GM23338 (cell line): ENCODE measurements around the gene VIPAS39.

Source experiments
- EZH2 ChIP-seq: fragments of 200-600 bp; sonication (generic); IDR thresholded peaks from one replicate; pipeline ENCODE4 v1.8.0; 2017; ENCODE audit warnings: antibody characterized with exemption, mild to moderate bottlenecking, low read depth; ENCODE audit not compliant: unreplicated experiment
- EZH2phosphoT487 ChIP-seq: fragments of 200-600 bp; sonication (generic); IDR thresholded peaks from one replicate; pipeline ENCODE4 v1.8.1; 2018; ENCODE audit warnings: antibody characterized with exemption; ENCODE audit not compliant: unreplicated experiment
- JUNB ChIP-seq: IDR thresholded peaks from one replicate; pipeline ENCODE4 v1.6.1; 2016; ENCODE audit warnings: antibody characterized with exemption; ENCODE audit not compliant: unreplicated experiment
- NANOG ChIP-seq: IDR thresholded peaks from 2 replicates; pipeline ENCODE4 v1.6.1; 2016; ENCODE audit warnings: antibody characterized with exemption, borderline replicate concordance
- POLR2AphosphoS5 ChIP-seq: IDR thresholded peaks from 2 replicates; pipeline ENCODE4 v1.6.1; 2016; ENCODE audit warnings: antibody characterized with exemption, low read depth
- TF ChIP-seq, protein P1 (sequence below), 2 experiments: fragments of 200-600 bp in 1 of 2; sonication (generic) in 1 of 2; conservative IDR thresholded peaks; 2 replicates each; pipeline versions ENCODE4 v1.5.1 to v1.6.1; 2016 to 2017; ENCODE audit warnings: antibody characterized with exemption in 2 of 2, low read depth in 2 of 2, mild to moderate bottlenecking in 2 of 2, moderate library complexity in 1 of 2
- TF ChIP-seq, protein P2 (sequence below): IDR thresholded peaks from 2 replicates; pipeline ENCODE4 v1.6.1; 2016; ENCODE audit warnings: antibody characterized with exemption

DNA sequence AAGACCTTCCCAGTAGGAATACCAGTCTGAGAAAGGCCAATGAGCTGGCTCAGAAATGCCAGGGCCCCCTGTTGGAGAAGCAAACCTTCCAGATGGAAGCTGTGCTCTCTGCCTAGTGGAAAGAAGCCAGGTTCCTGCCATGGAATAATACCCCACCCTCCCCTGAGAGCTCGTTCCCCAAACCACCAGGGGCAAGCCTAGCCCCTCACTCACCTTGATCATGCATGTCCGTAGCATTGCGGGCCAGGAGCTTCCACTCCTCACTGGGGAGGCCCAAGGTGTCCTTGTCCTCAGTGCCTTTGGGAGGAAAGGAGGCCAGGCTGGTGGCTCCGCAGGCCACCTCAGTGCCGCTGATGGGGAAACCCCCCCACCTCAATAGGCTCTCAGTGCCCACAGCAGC, 20.6 kb upstream of the VIPAS39 start:
- no peak for TF ChIP-seq JUNB
- TF ChIP-seq, protein P1, sequence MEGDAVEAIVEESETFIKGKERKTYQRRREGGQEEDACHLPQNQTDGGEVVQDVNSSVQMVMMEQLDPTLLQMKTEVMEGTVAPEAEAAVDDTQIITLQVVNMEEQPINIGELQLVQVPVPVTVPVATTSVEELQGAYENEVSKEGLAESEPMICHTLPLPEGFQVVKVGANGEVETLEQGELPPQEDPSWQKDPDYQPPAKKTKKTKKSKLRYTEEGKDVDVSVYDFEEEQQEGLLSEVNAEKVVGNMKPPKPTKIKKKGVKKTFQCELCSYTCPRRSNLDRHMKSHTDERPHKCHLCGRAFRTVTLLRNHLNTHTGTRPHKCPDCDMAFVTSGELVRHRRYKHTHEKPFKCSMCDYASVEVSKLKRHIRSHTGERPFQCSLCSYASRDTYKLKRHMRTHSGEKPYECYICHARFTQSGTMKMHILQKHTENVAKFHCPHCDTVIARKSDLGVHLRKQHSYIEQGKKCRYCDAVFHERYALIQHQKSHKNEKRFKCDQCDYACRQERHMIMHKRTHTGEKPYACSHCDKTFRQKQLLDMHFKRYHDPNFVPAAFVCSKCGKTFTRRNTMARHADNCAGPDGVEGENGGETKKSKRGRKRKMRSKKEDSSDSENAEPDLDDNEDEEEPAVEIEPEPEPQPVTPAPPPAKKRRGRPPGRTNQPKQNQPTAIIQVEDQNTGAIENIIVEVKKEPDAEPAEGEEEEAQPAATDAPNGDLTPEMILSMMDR (conservative IDR thresholded peaks at IDR 0.05; ENCODE audit: low read depth in 2 of 2): no peak
- no peak for TF ChIP-seq EZH2
- TF ChIP-seq EZH2phosphoT487: no peak
- TF ChIP-seq, protein P2, sequence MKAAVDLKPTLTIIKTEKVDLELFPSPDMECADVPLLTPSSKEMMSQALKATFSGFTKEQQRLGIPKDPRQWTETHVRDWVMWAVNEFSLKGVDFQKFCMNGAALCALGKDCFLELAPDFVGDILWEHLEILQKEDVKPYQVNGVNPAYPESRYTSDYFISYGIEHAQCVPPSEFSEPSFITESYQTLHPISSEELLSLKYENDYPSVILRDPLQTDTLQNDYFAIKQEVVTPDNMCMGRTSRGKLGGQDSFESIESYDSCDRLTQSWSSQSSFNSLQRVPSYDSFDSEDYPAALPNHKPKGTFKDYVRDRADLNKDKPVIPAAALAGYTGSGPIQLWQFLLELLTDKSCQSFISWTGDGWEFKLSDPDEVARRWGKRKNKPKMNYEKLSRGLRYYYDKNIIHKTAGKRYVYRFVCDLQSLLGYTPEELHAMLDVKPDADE: no peak
- TF ChIP-seq NANOG: no peak
- no peak for TF ChIP-seq POLR2AphosphoS5
